NCI-H510A (cell line): ENCODE results near the gene GALNT14.

Experiments
- DNase-seq: peaks from one replicate; lab custom pipeline; 2025; lab: John Stamatoyannopoulos, UW

The GALNT14 gene

DNA sequence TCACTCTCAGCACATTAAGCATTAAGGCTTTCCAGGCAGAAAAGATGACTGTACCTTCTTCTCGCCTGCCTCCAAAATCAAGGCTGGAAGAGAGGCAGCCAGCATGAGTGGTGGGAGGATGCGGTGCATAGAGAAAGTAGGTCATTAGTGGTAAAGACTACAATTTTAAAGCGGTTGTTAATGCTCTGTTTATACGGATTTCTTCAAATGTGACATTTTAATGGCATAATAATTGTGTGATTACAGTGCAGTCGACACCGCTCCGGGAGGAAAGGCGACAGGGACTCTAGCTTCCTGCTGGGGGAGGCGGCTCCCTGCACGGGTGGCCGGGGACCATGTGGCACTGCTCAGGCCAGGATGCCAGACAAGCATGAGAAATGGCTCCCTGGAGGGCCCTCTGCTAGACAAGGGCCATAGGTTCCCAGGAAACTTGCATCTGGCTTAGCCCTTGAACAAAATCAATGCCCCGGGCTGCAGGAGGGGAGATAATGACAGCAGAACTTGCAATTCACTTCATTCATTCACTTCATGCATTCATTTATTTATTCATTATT is 129.6 kb downstream of the GALNT14 start:
- no peak for DNase-seq

DNA sequence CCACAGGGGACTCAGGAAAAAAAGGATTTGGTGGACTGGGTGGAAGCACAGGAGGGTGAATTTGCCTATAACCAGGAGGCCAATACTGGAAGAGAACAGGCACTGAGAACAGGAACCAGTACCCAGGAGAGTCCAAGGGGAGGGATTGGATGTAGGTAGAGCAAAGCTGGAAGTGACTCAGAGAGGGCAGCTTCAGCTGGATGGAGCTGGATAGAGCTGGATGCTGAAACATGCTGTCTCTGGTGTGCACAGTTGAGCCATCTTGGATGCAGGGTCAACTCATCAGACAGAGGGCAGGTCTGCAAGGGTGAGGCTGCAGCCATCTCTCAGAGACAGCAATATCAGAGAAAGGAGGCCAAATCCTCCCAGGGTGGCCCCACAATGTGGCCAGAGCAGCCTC is 134.0 kb downstream of the GALNT14 start:
- no peak for DNase-seq

- no peak for DNase-seq
Measured at GRCh38 chr2:31003749-31004148, 134.5 kb downstream of the GALNT14 start.

GRCh38 chr2:31002537-31003150 is 135.6 kb downstream of the GALNT14 start:
- no peak for DNase-seq

GRCh38 chr2:31000970-31001369 is 137.3 kb downstream of the GALNT14 start:
- DNase-seq, result no peak

- no peak for DNase-seq
Measured at GRCh38 chr2:30998672-30999071, 139.6 kb downstream of the GALNT14 start.

GRCh38 chr2:30997979-30998378 is 140.3 kb downstream of the GALNT14 start:
- DNase-seq, result no peak

- DNase-seq, result no peak
Measured at GRCh38 chr2:30994227-30995056, 143.8 kb downstream of the GALNT14 start.

GRCh38 chr2:30992781-30993180 is 145.5 kb downstream of the GALNT14 start:
- DNase-seq, result no peak

GRCh38 chr2:30990671-30991070 is 147.6 kb downstream of the GALNT14 start:
- DNase-seq, result no peak

- DNase-seq, result no peak
Measured at GRCh38 chr2:30990176-30990575, 148.1 kb downstream of the GALNT14 start.

DNA sequence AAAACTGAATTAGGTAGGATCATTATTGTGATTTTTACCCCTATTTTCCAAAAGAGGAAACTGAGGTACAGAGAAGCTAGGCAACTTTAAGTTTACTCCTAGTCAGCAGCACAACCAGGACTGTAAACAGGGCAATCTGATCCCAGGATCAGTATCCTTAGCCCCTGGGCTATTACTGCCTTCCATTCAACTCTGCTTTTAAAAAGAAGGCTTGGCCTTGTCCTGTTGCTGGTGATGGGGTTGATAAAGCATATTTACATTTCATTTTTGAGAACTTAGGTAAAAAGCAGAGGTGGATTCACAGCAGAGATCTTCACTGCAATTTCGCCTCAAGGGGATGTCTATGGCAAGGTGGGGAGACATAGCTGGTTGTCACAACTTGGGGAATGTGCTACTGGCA is 148.5 kb downstream of the GALNT14 start:
- DNase-seq, result no peak

GRCh38 chr2:30987566-30987965 is 150.7 kb downstream of the GALNT14 start:
- no peak for DNase-seq

- no peak for DNase-seq
Measured at GRCh38 chr2:30986231-30986580, 152.0 kb downstream of the GALNT14 start.

GRCh38 chr2:30985493-30986230 is 152.6 kb downstream of the GALNT14 start:
- DNase-seq, result no peak

DNA sequence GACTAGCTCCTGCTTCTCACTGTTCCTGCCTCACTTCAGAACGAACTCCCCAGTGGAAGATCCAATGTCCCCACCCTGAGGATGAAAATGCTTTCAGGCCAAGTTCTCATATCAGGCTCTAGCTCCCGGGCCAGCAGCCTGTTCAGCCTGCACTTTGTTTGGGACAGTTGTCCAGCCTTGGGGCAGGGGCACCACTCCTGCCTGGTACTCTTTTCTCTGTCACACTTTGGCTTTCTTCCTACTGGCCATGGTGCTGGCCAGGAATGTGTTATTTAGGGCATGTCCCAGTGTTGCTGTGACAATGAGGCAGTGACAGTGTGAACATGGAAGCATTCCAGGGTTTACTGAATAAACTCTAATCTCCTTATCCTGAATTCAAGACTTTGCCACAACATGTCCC is 154.1 kb downstream of the GALNT14 start:
- DNase-seq, result no peak

DNA sequence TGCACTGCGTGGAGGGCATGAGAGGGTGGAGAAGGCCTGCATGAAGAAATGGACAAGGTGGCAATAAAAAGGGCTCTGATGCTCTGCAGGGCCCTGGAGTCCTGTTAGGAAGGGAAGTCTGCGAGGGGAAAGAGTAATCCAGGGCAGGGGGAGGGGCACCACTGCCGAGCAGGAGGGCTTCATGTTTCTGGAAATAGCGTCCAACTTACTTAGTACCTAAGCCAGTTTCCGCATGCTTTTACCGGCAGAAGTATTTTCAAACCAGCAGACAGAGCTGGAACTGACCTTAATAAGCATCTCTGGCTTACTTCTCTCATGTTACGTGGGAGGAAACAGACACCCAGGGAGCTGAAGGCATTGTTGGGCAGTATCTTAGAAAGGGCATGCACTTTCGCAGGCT is 156.7 kb downstream of the GALNT14 start:
- no peak for DNase-seq

- DNase-seq, result no peak
Measured at GRCh38 chr2:30981096-30981495, 157.1 kb downstream of the GALNT14 start.

GRCh38 chr2:30979822-30980245 is 158.4 kb downstream of the GALNT14 start:
- DNase-seq, result no peak

DNA sequence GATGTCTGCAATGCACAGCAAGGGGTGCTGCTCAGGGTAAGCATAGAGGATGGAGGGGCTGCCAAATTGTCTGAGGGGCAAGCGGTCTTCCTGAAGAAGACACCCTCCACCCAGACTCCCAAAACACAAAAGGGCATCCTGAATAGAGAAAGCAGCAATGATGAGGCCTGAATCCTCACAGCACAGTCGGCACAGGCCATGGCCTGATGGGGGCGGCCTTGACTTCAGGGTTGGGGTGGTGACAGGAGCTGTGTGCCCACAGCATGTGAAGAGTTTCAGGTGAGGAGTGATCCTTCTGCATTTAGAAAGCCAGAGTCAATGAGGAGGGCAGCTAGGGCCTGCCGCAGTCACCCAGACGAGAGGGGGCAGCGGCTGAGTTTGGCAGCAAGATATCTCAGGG is 159.4 kb downstream of the GALNT14 start:
- no peak for DNase-seq

DNA sequence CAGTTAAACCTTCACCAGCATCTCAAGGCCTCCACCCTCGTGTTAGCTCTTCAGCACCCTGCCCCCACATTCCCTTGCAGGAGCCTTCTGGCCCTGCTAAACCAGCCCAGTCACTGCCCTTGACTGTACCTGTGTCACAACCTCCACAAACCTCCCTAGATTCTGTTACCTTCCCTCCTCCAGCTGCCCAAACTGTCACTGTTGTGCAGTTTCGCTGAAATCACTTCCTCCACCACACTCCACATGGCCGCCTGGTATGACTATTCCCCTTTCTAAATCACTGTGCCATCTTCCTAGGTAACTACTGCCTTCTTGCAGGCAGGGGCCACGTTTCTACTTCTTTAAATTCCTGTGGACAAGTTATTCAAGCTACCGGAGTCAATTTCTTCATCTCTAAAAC is 160.2 kb downstream of the GALNT14 start:
- no peak for DNase-seq

- no peak for DNase-seq
Measured at GRCh38 chr2:30975156-30975555, 163.1 kb downstream of the GALNT14 start.

- DNase-seq, result no peak
Measured at GRCh38 chr2:30974554-30974953, 163.7 kb downstream of the GALNT14 start.
